ENCODE data around the gene TARM1.
A peak's percentile ranks its signal among the peaks of the same experiment; 100 is the strongest.

The TARM1 gene

DNA sequence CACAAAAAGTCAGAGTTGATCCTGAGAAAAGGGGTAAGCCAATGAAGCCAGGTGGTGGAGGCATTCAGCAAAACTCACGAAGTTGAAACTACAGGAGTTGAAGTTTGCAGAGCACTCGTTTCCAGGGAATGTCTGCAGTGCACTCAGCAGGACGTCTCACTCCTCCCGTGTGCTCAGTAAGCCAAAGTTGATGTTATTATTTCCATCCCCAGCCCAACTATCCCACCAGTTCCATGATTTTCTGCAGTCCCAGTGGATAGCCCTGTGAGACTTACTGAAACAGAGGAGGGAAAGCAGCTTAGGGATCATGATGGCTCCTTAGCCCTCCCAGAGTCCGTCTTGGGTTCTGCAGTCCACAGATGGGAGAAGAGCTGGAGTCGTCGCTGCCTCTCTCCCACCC lies at the start of gene TARM1:
Gene TARM1, minus strand, starts transcription at position 334 of the 400 bp plus-strand sequence. Its CDS starts 25 bp downstream, at position 309.
- DNase-seq (ENCODE audit: low read depth in 2 of 2), result no peak

DNA sequence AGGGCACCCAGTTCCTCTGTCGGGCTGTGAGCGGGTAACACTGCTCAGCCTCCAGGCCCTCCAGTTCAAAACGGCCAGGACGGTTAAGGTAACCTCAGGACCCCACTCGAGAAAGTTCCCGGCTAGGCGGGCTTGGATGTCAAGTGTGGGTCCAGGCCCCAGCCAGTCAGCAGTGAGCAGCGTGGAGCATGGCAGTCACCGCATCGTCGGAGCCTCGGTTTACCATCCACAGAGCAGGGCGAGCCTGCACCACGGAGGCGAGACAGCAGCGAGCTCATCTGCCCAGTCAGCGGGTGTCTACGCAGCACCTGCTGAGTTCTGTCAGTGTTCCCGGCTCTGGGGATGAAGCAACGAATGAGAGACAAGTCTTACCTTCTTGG lies 48.4 kb upstream of the TARM1 start:
- no peak for DNase-seq (ENCODE audit: low read depth in 2 of 2)

DNA sequence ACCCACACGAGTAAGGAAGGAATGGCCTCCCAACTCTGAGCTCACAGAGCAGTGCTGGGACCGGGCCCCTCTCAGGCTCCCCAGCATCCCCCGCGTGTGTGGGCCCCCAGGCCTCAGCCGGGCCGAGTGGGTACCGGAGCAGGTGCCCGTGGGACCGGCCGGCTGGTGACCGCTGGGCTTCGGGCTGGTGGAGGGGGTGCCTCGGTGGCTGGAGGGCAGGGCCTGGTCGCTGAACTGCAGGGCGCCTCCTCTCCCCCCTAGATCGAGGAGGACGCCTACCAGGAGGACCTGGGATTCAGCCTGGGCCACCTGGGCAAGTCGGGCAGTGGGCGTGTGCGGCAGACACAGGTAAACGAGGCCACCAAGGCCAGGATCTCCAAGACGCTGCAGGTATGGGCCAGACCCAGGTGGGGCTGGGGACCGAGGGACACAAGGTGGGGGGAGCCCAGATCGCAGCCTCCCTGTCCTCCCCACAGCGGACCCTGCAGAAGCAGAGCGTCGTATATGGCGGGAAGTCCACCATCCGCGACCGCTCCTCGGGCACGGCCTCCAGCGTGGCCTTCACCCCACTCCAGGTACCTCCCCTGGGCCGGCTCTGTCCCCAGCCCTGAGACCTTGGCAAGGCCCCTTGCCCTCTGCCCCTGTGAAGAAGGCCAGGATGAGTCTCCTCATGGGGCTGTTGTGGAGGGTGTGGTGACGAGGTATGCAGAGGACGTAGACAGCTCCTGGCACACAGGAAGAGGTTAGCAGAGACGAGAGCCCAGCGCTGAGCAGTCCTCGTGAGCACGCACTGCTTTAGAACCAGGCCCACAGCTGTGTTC lies 47.8 kb upstream of the TARM1 start:
- DNase-seq (ENCODE audit: low read depth in 2 of 2), result no peak

DNA sequence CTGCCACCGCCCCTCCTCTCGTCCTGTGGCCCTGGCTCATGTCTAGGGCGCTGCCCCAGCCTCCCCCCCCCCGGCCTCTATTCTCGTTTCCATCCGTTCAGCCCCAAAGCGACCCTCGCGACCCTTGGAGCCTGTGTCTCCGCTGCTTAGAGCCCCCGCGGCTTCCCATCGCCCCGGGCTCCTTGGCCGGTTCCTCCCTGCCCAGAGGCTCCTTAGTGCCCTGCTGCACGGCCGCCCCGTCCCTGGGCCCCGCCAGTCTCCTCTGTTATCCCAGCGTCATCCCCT lies 47.2 kb upstream of the TARM1 start:
- DNase-seq (ENCODE audit: low read depth in 2 of 2), result no peak

DNA sequence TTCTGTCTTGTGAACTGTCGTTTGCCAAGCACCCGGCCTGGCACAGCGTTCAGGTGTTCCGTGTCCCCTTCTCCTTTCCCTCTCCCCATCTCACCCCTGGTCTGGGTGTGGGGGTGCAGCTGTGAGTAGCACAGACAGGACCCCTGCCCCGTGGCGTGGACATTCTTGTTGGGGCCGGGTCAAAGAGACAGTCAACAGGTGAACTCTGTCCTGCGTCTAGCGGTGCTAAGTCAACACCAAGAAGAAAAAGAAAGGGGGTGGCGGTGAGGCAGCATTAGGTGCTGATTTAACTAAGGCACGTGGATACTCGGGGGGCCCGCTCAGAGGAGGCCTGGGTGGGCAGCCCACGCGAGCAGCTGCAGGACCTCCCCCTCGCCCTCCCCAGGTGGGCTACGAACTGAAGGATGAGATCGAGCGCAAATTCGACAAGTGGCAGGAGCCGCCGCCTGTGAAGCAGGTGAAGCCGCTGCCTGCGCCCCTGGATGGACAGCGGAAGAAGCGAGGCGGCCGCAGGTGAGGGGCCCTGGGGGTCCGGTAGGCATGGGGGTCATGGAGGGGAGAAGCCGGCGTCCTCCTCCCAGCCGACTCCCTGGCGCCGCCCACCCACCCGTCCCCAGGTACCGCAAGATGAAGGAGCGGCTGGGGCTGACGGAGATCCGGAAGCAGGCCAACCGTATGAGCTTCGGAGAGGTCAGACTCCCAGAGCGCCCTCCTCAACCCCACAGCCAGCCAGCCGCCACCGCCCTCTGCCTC lies 46.7 kb upstream of the TARM1 start:
- DNase-seq (ENCODE audit: low read depth in 2 of 2), result no peak

DNA sequence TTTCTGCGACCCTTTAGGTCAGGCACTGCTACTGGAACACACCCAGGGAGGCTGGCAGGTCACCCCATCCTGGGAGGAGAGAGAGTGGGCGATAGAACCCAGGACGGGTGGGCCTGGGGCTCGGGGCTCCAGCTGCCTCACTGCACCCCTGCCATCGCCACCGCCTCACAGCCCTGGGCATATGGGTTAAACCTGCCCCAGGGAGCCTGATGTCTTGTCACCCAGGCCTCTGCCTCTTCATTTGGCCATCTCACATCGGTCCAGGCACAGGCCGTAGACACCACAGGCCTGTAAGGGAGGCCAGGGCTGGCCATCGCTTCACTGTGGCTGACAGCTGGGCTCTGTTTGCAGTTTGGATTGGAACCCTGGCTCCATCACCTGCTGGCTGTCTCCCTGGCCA lies 44.5 kb upstream of the TARM1 start:
- no peak for DNase-seq (ENCODE audit: low read depth in 2 of 2)

DNA sequence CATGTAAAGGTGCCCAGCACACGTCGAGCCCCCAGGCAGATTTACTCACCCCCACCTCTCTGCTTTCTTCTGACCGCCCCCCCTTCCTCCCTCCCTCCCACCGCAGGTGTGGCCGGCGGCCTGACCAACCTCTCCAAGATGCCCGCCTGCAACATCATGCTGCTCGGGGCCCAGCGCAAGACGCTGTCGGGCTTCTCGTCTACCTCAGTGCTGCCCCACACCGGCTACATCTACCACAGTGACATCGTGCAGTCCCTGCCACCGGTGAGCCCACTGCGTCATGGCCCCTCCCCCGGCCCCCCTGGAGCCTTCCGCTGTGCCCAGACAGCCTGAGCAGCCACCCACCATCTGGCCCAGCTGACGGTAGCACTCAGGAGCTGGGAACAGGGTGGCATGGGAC lies 43.2 kb upstream of the TARM1 start:
- no peak for DNase-seq (ENCODE audit: low read depth in 2 of 2)

DNA sequence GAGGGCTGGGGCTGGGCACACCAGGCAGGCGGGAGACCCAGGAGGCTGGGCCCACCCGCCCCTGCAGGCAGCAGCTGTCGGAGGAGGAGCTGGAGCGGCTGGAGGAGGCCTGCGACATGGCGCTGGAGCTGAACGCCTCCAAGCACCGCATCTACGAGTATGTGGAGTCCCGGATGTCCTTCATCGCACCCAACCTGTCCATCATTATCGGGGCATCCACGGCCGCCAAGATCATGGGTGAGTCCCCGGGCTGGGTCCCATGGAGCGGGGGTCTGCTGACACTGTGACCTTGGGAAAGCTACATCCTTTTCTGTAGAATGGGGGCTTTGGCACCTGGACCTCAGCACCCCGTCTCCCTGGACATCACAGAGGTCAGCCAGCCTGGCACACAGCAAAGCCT lies 42.5 kb upstream of the TARM1 start:
- no peak for DNase-seq (ENCODE audit: low read depth in 2 of 2)

DNA sequence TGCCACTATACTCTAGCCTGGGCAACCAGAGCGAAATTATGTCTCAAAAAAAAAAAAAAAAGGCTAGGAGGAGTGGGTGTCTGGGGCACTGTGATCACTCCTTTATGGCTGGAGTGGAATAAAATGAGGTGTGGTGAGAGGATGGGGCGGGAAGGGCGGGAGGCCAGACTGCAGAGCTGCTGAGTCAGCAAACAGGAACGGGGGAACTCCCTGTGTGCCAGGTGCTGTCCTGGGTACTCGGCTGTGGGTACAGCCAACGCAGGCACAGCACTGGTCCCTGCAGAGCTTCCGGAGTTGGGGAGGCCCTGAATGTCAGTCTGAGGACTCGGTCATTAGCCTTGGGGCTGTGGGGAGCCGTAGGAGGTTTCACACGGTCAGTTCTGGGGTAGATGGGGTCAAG lies 40.1 kb upstream of the TARM1 start:
- DNase-seq (ENCODE audit: low read depth in 2 of 2), result no peak

DNA sequence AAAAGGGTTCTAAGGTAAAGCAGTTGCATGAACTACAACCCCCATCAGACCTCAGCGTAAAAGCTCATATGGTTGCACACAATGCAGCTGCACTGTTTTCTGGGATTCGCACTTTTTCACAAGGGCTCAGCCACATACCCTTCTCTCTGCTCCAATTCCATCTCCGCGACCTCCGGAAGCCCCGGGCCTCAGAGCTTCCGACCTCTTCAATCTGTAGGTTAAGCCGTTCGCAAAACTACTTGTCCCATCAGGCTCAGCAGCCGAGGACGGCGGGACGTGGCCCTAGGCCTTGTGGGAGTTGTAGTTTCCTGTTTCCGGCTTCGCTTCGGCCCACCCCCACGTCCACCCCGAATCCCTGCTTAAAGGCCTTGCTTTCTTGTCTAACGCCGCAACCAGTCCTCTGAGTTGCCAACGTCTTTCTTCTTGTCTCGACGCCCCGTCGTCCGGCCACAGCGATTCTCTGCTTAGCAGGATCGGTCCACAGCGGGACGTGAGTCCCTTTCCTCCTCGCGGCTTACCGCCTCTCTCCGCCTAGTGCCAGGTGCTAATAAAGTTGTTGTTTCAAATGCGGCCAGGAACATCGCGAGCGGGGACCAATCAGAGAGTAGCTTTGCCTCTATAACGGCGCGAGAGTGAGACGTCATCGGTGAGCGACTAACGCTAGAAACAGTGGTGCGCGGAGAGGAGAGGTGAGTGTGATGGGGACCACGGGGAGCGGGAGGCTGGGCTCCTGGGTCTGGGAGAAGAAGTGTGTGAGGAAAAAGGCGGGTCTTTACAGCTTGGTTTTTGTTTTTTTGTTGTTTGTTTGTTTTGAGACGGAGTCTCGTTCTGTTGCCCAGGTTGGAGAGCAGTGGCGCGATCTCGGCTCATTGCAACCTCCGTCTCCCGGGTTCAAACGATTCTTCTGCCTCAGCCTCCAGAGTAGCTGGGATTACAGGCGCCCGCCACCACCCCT lies 34.2 kb upstream of the TARM1 start, which contains the start of the genes PRPF31 and TFPT:
Gene PRPF31, plus strand, starts transcription at position 646 of the 955 bp plus-strand sequence. CDS start 2,525 bp downstream, outside the sequence.
Gene TFPT, minus strand, starts transcription at position 549 of the 955 bp plus-strand sequence. Its CDS starts 388 bp downstream, at position 161.
- DNase-seq (ENCODE audit: low read depth in 2 of 2), result peak; percentile 95 to 96

DNA sequence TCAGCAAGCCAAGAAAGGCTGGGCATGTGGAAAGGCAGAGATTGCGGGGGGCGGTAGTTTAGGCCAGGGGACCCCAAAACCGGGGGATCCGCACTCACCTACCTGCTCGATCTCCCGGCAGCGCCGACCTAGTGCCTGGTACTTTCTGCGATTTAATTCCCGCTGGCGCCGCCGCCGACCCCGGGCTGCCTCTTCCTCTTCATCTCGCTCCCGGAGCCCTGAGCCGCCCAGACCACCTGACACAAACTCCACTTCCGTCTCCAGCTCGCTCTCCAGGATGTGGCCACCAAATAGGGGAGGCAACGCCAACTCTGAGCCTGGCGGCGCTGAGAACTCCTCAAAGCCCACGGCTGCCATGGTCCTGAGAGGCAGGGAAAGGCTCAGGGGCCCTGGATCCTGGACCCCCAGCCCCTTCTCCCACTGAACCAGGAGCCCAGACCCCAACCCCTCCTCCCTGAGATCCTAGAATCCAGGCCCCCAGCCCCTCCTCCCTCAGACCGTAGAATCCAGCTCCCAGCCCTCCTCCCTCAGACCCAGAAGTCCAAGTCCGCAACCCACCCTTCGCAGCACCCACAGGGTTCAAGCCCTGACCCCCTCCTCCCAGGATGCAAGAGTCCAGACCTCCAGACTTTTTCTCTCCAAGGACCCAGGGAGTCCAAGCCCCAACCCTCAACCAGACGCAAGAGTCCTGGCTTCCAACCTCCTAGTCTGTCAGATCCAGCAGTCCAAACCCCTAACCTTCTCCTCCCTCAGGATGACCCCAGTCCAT lies 33.4 kb upstream of the TARM1 start:
- DNase-seq (ENCODE audit: low read depth in 2 of 2), result peak in 1 of 2 donors; percentile 25

DNA sequence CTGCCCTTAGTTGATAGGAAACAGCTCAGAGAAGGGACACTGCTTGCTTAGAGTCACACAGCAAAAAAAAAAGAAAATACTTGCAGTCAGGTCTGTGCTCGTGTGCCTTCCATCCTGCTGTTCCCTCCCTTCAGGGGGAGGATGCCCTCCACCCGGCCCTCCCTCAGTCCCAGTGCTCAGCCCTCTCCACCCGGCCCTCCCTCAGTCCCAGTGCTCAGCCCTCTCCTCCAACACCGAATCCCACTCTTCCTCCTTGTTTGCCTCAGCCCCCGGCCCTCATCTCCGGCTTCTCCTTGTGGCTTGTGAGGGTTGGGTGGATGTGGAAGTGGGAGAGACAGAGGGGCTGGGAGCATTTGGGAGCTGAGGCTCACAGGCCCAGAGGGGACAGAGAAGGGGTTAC lies 28.5 kb upstream of the TARM1 start:
- no peak for DNase-seq (ENCODE audit: low read depth in 2 of 2)

DNA sequence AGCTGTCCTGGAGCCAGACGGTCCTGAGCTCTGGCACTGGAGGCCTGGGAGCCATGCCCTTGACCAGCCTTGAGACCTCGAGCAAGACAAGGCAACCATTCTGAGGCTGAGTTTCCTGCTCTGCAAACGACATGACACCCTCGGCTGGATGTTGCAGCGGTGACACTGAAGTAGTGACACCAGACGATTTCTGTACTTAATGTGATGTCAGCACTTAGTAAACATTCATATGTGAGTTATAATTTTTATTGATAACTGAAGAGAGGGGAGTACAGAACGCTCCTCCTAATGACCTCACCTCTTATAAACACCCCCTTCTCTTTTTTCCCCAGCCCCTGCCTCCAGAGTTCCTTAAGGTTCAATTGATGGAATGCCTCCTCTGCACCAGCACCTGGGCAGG lies 27.3 kb upstream of the TARM1 start:
- DNase-seq (ENCODE audit: low read depth in 2 of 2), result no peak

DNA sequence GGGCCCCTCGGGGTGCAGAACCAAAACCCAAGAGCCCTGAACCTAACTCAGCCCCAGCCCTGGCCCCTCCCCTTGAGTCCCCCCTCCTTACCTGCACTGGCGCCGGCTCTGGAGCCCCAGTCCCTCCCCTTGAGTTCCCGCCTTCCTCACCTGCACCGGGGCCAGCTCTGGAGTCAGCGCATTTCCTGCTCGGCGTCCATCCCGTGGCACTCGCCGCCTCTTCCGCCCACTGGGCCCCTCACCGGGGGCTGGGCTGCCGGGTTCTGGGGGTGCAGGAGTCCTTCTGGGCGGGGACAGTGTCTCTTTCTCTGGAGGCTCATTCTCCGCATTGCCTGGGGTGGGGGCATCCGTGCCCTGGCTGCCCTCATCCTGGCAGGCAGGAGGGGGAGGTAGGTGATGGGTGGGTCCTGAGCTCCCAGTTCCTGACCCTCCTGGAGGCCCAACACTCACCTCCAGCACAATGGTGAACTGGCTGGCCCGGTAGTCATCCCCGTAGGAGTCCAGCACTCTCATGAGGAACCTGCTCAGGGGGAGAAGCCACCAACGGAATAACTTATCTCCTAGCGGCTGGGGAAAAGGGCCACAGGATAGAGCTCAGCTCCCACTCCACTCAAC lies 26.8 kb upstream of the TARM1 start:
- no peak for DNase-seq (ENCODE audit: low read depth in 2 of 2)

DNA sequence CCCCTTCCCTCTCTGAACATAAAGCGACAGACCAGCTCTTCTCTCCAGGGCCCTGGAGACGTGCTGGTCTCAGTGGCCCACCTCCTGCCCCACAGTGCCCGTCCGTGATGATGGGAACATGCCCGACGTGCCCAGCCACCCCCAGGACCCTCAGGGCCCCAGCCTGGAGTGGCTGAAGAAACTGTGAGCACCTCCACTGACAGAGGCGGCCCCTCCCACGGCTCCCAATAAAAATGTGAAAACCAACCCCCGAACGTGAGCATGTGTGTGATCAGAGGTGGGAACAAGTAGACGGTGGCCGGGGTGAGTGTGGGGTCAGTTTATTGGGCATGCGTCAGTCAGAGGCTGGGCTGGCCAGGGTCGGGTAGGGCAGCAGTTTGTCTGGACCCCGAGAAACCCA lies 25.6 kb upstream of the TARM1 start:
- DNase-seq (ENCODE audit: low read depth in 2 of 2), result no peak

DNA sequence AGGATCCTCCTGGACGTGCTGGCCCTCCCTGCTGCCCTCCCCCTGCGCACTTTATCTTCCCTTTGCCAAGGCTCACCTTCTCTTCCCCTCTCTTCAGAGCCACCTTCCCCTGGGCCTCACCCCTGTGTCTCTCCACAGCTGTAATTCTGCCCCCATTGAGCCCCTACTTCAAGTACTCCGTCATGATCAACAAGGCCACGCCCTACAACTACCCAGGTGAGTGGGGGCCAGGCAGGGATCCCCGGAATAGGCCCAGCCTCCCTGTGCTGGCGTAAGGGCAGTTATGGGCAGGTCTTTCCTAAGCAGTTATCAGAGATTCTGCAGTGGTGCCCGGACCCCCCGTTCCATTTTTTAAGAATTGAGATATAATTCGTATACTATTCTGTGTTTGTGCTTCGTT lies 24.6 kb upstream of the TARM1 start:
- no peak for DNase-seq (ENCODE audit: low read depth in 2 of 2)

DNA sequence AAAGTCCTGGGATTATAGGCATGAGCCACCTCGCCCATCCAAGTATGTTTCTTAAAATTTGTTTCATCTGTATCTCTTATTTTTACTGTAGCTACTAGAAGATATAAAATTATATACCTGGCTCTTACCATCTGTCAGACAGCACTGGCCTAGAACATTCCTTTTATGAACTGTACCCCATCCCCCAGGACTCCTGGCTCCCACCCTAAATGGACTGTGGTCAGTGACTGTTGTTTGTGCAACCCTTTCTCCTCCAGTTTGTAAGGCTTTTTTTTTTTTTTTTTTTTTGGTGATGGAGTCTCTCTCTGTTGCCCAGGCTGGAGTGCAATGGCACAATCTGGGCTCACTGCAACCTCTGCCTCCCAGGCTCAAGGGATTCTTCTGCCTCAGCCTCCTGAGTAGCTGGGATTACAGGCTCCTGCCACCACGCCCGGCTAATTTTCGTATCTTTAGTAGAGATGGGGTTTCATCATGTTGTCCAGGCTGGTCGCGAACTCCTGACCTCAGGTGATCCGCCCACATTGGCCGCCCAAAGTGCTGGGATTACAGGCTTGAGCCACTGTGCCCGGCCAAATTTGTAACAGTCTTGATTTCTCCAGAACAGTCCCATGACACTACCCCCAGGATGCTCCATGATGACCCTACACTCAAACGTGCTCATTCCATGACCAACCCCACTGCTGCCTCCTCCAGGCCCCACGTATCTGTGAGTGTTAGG lies 24.0 kb upstream of the TARM1 start:
- no peak for DNase-seq (ENCODE audit: low read depth in 2 of 2)

DNA sequence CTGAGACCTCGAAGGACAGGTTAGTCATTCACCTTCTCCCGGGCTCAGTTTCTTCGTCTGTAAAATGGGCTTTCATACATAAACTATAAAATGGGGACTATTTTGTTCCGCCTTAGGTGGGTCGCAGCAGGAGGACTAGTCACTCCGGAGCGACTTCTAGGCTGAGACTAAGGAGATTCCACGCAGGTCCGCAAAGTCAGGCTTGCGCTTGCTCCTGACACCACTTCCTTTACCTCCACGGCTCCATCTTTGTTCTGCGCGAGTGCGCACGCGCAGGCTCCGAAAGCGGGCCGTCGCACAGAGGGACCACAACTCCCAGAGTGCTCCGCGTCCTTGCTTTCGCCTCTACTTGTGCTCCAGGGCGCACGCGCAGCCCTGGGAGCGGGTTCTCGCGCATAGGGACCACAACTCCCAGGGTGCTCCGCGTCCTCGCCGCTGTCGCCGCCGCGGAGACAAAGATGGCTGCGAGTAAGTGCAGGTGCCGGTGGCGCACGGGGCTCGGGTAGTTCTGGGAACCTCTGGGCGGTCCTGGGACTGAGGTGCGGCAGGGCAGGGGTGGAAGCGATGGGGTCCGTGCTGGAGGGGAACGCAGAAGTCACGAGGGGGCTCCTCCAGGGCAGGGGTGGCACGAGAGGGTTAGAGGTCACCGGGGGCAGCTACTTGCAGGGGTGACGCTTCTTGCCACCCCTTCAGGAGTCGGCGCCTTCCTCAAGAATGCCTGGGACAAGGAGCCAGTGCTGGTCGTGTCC lies 21.4 kb upstream of the TARM1 start, which contains the start of gene NDUFA3:
Gene NDUFA3, plus strand, starts transcription at position 435 of the 749 bp plus-strand sequence. Its CDS starts 24 bp downstream, at position 459.
- DNase-seq (ENCODE audit: low read depth in 2 of 2), result peak; percentile 91 to 95

DNA sequence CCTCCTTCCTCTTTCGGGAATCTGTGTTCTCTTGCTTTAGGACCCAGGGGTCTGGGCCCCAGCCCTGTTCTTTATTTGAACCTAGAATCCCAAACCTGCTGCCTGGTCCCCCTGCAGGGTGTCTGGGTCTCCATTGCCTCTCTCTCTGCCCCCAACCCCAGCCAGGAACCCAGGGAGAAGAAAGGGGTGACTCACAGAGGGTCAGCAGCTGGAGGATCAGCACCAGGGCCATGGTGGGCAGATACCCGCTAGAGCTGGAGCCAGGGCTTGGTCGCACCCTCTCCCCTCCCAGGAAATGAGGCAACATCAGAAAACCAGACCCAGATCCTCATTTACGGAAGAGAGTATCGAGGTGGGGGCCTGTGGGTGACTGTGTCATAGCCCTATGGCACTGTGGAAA lies 19.4 kb upstream of the TARM1 start, which contains the start of gene OSCAR:
Gene OSCAR, minus strand, starts transcription at position 243 of the 400 bp plus-strand sequence. Its CDS starts 11 bp downstream, at position 232.
- DNase-seq (ENCODE audit: low read depth in 2 of 2), result no peak
